ENCODE measurements around the gene GTF3C1. TPM values are rescaled to one million over a fixed set of nuclear protein-coding genes. Genes with fewer than 3 reads are reported as not detected.

GTF3C1 gene
- total and polyA plus RNA-seq, 2 of the 13 experiments (the other 11 are each of a cell fraction or from before 2014, with no cell fraction given) = 29.2 to 72.7 TPM

DNA sequence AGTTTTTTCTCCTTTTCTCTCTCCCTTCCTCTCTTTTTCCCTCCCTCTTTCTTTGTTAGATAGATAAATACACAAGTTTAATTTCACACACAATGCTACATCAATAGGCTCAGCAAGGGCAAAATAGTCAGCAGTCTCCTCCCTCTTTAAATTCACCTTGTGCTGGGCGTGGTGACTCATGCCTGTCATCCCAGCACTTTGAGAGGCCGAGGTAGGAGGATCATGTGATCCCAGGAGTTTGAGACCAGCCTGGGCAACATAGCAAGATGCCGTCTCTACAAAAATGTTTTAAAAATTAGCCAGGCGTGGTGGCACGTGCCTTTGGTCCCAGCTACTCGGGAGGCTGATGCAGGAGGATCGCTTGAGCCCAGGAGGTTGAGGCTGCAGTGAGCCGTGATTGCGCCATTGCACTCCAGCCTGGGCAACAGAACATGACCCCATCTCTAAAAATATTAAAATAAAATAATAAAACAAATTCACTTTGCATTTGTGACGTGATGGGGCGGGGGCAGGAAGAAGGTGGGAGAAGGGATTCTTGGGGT, 120.3 kb downstream of the GTF3C1 start (continued):
- TF ChIP-seq, protein P1, sequence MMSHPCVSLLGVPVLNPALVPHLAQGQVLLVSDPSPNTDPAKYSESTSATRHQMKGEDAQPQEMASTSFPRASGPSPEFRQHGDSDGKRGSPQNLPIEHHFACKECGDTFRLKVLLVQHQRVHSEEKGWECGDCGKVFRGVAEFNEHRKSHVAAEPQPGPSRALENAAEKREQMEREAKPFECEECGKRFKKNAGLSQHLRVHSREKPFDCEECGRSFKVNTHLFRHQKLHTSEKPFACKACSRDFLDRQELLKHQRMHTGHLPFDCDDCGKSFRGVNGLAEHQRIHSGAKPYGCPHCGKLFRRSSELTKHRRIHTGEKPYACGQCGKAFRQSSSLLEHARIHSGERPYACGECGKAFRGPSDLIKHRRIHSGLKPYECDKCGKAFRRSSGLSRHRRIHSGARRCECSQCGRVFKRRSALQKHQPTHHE (CRISPR knock-in tag; IDR thresholded peaks at IDR 0.05; ENCODE audit: borderline replicate concordance) = no peak
- TF ChIP-seq ZNF274 (CRISPR knock-in tag; IDR thresholded peaks at IDR 0.05) (no peak), EHMT2 (IDR thresholded peaks at IDR 0.05; ENCODE audit: borderline replicate concordance, low read depth, low read length) (no peak), MEIS1 (CRISPR knock-in tag; IDR thresholded peaks at IDR 0.05; ENCODE audit: borderline replicate concordance) (no peak), FOXA1 (IDR thresholded peaks at IDR 0.05) (no peak), FOXA1 (CRISPR knock-in tag; IDR thresholded peaks at IDR 0.05) (no peak), SMAD3 (CRISPR knock-in tag; IDR thresholded peaks at IDR 0.05) (no peak), ZNF850 (CRISPR knock-in tag; conservative IDR thresholded peaks at IDR 0.05) (no peak)
- TF ChIP-seq, protein P2, sequence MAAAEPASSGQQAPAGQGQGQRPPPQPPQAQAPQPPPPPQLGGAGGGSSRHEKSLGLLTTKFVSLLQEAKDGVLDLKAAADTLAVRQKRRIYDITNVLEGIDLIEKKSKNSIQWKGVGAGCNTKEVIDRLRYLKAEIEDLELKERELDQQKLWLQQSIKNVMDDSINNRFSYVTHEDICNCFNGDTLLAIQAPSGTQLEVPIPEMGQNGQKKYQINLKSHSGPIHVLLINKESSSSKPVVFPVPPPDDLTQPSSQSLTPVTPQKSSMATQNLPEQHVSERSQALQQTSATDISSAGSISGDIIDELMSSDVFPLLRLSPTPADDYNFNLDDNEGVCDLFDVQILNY (CRISPR knock-in tag; conservative IDR thresholded peaks at IDR 0.05) = no peak
- TF ChIP-seq, protein P3, sequence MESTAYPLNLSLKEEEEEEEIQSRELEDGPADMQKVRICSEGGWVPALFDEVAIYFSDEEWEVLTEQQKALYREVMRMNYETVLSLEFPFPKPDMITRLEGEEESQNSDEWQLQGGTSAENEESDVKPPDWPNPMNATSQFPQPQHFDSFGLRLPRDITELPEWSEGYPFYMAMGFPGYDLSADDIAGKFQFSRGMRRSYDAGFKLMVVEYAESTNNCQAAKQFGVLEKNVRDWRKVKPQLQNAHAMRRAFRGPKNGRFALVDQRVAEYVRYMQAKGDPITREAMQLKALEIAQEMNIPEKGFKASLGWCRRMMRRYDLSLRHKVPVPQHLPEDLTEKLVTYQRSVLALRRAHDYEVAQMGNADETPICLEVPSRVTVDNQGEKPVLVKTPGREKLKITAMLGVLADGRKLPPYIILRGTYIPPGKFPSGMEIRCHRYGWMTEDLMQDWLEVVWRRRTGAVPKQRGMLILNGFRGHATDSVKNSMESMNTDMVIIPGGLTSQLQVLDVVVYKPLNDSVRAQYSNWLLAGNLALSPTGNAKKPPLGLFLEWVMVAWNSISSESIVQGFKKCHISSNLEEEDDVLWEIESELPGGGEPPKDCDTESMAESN (CRISPR knock-in tag; conservative IDR thresholded peaks at IDR 0.05) = no peak
- TF ChIP-seq, protein P4, sequence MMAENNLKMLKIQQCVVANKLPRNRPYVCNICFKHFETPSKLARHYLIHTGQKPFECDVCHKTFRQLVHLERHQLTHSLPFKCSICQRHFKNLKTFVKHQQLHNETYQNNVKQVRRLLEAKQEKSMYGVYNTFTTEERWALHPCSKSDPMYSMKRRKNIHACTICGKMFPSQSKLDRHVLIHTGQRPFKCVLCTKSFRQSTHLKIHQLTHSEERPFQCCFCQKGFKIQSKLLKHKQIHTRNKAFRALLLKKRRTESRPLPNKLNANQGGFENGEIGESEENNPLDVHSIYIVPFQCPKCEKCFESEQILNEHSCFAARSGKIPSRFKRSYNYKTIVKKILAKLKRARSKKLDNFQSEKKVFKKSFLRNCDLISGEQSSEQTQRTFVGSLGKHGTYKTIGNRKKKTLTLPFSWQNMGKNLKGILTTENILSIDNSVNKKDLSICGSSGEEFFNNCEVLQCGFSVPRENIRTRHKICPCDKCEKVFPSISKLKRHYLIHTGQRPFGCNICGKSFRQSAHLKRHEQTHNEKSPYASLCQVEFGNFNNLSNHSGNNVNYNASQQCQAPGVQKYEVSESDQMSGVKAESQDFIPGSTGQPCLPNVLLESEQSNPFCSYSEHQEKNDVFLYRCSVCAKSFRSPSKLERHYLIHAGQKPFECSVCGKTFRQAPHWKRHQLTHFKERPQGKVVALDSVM (CRISPR knock-in tag; IDR thresholded peaks at IDR 0.05) = peak; percentile 52; the same call in 1 of the 2 replicates

Data from HepG2 (cell line).